C4-2B (cell line): ENCODE results near the gene SGPP2.

Source experiments
- H3K27ac ChIP-seq: fragments of 450-650 bp; 2 replicates; pipeline ENCODE4 v1.5.1; 2017
- ZFX ChIP-seq: fragments of 450-650 bp; IDR thresholded peaks from 2 replicates; pipeline ENCODE4 v1.6.1; 2017
- TF ChIP-seq, protein P1 (sequence below): fragments of 450-650 bp; conservative IDR thresholded peaks from 2 replicates; pipeline ENCODE4 v1.5.1; 2017; ENCODE audit warnings: mild to moderate bottlenecking

The SGPP2 gene

DNA sequence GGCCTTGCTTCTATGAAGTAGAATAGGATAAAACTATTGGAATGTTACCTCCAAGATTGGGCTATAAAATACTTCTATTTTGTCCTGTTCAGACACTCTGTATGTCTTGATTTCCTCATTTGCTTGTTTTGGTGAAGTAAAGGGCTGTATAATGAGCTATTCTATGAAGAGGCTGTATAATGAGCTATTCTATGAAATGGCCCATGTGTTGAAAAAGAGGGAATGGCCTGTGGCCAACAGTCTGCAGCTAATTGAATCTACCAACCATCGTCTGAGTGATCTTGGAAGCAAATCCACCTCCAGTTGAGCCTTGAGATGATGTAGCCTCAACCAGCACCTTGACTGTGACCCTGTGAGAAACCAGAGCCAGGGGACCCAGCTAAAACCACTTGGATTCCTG is 3.8 kb upstream of the SGPP2 start:
- H3K27ac ChIP-seq: no peak overlapping the region
- TF ChIP-seq, protein P1, sequence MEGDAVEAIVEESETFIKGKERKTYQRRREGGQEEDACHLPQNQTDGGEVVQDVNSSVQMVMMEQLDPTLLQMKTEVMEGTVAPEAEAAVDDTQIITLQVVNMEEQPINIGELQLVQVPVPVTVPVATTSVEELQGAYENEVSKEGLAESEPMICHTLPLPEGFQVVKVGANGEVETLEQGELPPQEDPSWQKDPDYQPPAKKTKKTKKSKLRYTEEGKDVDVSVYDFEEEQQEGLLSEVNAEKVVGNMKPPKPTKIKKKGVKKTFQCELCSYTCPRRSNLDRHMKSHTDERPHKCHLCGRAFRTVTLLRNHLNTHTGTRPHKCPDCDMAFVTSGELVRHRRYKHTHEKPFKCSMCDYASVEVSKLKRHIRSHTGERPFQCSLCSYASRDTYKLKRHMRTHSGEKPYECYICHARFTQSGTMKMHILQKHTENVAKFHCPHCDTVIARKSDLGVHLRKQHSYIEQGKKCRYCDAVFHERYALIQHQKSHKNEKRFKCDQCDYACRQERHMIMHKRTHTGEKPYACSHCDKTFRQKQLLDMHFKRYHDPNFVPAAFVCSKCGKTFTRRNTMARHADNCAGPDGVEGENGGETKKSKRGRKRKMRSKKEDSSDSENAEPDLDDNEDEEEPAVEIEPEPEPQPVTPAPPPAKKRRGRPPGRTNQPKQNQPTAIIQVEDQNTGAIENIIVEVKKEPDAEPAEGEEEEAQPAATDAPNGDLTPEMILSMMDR: no peak
- no peak for TF ChIP-seq ZFX

DNA sequence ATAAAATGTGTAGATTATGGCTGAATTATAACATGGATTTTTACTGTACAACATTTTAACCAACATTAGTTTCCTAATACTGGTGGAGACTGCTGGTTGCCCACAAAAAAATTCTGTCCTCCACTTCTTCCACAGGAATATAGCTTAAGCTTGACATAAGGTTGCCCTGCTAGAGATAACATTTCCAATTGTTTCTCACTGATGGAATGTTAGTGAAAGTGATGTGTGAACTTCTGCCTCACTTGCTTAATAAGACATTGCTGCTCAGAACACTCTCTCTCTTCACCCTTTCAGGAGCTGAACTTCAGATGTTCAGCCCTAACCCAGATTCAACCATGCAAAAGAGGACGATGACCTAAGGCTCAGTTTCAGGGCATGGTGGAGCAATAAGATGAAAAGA is 2.7 kb upstream of the SGPP2 start:
- TF ChIP-seq ZFX: no peak
- TF ChIP-seq, protein P1: no peak
- no peak overlapping the region for H3K27ac ChIP-seq

DNA sequence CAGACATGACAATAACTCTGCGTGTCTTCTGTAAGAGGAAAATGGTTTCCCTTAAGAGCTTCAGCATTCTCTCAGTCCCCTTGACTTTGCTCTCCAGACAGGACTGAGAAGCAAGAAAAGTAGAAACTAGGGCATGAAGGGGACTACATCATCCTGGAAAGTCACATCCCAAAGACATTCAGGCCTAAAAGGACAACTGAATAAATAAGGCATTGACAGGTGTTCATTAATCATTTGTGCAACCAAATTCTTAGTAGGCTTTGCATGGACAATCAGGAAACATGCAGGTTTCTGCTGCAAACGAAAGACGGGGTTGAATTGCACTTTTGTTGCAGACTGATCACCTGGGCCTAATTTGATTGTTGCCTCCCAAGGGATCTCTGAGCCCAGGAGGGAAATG is 1.2 kb upstream of the SGPP2 start:
- TF ChIP-seq, protein P1: no peak
- TF ChIP-seq ZFX: no peak
- H3K27ac ChIP-seq: no peak overlapping the region

DNA sequence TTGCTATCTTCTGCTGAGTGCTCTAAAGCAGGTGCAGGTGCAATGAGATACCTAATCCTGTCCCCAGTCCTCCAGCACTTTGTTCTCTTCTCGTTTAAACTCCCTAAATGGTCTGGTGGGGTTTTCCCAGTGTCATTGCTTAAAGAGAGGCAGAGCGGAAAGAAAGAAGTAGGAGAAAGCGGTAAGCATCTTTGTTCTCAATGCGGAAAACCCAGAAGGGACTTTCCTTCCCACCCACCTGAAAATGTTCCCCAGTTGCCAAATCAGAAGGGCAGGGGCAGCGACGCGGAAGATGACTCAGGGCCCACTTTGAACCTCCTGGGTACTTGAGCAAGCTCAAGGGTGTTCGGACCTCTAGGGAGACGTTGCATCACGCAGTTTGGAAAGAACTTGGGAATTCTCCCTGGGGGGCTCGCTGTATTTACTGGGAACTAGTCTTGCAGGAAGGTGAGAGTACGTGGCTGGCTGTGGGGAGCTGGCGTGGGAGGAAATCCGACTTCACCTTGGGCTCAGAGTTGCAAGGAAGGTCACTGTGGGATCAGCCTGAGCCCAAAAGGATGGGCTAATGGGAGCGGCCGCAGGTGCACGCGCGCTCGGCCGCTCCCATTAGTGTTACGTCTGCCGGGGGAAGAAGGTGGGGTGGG is 589 bp upstream of the SGPP2 start:
- TF ChIP-seq, protein P1: no peak
- TF ChIP-seq ZFX: no peak
- no peak overlapping the region for H3K27ac ChIP-seq

DNA sequence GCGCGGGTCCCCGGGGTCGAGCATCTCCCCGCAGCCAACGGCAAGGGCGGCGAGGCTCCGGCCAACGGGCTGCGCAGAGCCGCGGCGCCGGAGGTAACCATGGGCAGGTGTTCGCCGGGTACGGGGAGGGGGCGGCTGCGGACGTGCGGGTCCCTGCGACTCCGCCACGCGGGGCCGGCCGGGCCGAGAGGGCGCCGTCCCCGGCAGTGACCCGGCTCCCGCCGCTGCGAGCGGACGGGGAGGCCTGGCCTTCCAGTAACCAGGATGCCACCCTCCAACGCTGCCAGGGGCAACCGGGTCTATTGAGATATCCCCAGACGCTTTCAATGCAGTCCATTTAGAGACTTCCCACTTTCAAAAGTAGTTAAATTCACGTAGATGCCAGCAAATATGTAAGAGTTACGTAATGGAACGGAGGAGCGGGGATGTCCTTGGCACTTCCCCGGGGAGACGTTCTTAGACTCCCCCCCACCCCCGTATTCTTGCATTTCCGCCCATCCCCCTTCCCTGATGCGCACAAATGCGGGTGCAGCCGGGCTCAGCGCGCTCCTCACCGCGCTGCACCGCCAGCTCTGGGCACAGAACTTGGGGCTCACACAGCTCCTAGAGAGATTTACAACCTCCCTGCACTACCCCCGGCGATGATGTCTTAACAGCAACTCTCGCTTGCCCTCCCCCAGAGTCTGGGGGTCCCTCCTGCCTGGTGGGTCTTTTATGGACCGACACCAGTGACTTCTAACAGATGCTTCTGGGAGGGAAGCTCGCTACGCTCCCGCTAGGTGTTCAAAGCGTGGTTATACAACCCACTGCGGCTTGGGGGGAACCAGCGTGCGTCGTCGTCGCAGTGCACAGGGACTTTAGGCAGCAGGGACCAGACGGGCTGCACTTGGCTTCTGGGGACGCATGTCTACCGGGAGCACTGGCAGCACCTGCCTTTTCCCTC is 657 bp downstream of the SGPP2 start:
- TF ChIP-seq, protein P1: no peak
- TF ChIP-seq ZFX: no peak

DNA sequence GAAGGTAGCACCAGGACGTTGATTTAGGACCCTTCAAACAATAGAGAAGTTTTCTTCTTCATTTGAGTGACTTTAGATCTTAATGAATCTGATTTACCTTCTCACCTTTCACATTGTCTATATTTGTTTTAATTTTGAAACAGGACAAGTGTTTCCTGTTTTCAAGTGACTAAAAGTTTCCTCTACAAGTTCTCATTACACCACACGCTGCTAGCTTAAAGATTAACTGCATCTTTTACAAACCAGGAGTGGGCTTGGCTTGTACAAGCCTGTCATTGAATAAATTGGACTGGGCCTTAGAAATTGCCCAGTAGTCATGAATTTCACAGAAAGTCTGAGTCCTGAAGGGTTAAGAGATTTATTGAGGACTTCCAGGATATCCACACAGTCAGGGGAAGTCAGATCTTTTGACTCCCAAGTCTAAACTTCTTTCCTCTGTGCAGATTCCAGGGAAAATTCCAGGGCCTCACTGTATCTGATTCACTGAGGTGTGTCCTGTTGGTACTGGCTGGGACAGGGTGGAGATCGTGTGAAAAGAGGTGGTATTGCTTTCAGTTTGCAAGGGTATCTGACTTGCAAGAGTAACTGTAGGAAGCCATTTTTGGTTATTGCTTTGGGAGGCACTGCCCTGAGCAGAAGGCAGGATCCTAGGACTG is 3.4 kb downstream of the SGPP2 start:
- no peak for TF ChIP-seq ZFX
- TF ChIP-seq, protein P1: no peak
- no peak overlapping the region for H3K27ac ChIP-seq

More for the DNA sequence above, 657 bp downstream of the SGPP2 start:
- no peak overlapping the region for H3K27ac ChIP-seq

DNA sequence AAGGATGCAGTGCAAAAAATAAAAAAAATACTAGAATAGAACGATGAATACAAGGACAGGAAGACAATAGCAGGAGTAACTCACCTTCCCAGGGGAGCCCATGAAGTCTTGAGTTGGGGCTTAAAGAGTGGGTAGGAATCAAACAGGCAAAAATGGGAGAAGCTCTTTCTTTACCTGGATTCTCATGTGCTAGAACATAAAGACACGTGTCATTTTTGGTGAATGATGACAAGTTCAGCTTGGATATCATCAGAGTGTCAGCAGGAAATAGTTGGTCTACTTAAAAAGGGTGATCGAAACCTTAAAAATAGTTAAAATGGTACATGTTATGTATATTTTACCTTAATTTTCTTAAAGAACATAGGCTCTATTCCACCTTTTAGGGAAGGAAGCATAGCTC is 5.7 kb downstream of the SGPP2 start:
- TF ChIP-seq ZFX: no peak
- TF ChIP-seq, protein P1: no peak
- H3K27ac ChIP-seq: no peak overlapping the region
